SU-DHL-6 (cell line): ENCODE data around the gene COL5A1.

ENCODE experiments used
- EZH2phosphoT487 ChIP-seq: fragments of 200-600 bp; sonication (generic), shearing (Covaris generic); conservative IDR thresholded peaks from 2 replicates; pipeline ENCODE4 v1.6.1; 2018; ENCODE audit warnings: mild to moderate bottlenecking, antibody characterized with exemption, low read length, moderate library complexity, mixed read lengths
- TF ChIP-seq, protein P1 (sequence below): fragments of 200-600 bp; sonication (generic); IDR thresholded peaks from one replicate; pipeline ENCODE4 v1.5.1; 2017; ENCODE audit warnings: antibody characterized with exemption, mild to moderate bottlenecking, low read length, moderate library complexity; ENCODE audit not compliant: insufficient read depth, poor library complexity, severe bottlenecking

DNA sequence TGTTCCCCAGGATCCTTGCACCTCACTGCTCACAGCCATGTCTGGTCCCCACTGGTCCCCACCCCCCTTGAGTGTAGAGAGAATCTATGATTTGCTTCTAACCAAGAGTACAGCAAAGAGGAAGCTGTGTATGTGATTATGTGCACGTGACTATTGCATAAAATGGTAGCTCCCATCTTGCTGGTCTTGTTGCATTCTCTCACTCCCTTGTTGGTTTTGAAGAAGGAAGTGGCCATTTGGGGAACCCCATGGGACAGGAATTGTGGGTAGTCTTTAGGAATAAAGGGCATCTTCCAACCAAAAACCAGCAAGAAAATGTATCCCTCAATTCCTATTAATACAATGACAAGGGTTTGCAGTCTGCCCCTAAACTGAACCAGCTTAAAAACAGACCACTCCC is 233.8 kb downstream of the COL5A1 start:
- TF ChIP-seq, protein P1, sequence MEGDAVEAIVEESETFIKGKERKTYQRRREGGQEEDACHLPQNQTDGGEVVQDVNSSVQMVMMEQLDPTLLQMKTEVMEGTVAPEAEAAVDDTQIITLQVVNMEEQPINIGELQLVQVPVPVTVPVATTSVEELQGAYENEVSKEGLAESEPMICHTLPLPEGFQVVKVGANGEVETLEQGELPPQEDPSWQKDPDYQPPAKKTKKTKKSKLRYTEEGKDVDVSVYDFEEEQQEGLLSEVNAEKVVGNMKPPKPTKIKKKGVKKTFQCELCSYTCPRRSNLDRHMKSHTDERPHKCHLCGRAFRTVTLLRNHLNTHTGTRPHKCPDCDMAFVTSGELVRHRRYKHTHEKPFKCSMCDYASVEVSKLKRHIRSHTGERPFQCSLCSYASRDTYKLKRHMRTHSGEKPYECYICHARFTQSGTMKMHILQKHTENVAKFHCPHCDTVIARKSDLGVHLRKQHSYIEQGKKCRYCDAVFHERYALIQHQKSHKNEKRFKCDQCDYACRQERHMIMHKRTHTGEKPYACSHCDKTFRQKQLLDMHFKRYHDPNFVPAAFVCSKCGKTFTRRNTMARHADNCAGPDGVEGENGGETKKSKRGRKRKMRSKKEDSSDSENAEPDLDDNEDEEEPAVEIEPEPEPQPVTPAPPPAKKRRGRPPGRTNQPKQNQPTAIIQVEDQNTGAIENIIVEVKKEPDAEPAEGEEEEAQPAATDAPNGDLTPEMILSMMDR, result no peak
- TF ChIP-seq EZH2phosphoT487, result no peak
